GM10847 (cell line): Measurements from ENCODE around the gene UBP1.

ENCODE experiments used
- POLR2A ChIP-seq: IDR thresholded peaks from 2 replicates; pipeline ENCODE4 v1.6.1; 2011; ENCODE audit not compliant: insufficient read length; ENCODE audit errors: extremely low read depth

Gene UBP1

DNA sequence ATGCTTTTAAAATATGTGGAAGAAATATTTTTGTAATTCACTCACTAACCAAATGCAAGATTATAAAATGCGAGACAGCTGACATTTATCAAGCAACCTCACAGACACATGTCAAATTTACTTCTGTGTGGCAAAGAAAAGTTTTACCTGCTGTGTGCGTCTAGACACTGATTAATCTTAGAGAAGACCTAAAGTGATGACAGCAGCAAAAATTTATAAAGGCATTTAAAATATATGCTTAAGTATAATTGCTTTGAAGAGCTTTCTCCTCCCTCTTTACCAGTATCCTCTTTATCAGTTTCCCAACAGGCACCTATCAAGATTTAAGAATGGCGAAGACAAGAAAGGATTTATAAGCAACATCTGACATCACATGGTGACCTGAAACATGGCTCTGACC lies 37.3 kb downstream of the UBP1 start:
- TF ChIP-seq POLR2A, result no peak

GRCh38 chr3:33401781-33402180 lies 38.4 kb downstream of the UBP1 start:
- TF ChIP-seq POLR2A, result no peak

- no peak for TF ChIP-seq POLR2A
These were observed 41.8 kb downstream of the UBP1 start for GRCh38 chr3:33398410-33398809.

DNA sequence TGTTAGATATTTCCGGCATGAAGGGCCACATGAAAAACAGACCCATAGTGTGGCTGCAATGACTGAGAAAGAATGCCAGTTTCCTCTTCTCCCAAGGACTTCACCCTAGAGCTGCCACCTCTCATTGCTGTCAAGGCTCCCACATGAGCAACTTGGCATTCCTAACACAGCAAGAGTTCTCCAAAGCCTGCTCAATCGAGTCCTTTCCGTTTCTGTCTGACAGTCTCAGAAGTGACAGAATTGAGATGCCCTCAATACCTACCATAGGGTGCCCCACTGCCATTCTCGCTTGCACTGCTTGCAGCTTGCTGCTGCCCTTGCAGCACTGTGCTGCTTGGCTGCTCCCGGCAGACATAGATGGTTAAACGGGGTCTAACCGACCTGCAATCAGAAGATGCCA lies 44.3 kb downstream of the UBP1 start:
- TF ChIP-seq POLR2A, result no peak

GRCh38 chr3:33394403-33395054 lies 45.7 kb downstream of the UBP1 start:
- no peak for TF ChIP-seq POLR2A

GRCh38 chr3:33392703-33393125 lies 47.5 kb downstream of the UBP1 start:
- no peak for TF ChIP-seq POLR2A

- TF ChIP-seq POLR2A, result no peak
These were observed 48.1 kb downstream of the UBP1 start for GRCh38 chr3:33392144-33392543.

- TF ChIP-seq POLR2A, result no peak
These were observed 48.8 kb downstream of the UBP1 start for GRCh38 chr3:33391255-33391995.

- no peak for TF ChIP-seq POLR2A
These were observed 50.3 kb downstream of the UBP1 start for GRCh38 chr3:33389908-33390307.

DNA sequence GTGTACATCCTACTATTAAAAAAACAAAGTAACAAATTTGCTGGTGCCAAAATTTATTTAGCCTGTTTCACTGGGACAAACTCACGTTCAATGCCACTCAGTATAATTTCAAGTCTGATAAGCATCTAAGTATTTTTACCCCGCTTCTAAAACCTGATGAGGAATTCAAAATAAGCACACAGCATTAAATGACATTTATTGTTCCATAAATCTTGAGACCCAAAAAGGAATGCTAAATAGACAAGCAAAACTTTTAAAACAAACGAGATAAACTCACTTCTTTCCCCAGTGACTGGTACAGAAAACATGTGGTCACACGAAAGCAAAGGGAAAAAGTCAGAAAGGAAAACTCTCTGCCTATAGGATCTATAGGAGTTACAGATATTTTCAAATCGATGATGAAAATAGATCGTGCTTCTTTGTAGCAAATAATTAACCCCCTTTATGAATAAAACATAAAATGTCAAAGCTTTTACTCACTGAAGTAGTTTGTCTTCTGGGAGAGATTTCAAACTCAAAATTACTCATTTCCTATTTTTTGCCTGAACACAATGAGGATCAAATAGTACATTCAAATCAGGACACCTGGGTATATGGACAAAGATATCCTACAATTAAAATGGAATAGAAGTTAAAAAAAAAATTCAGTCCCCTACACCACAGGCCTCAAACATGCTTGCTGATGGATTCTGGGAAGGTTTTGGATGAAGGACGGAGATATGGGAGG lies 51.7 kb downstream of the UBP1 start:
- no peak for TF ChIP-seq POLR2A

DNA sequence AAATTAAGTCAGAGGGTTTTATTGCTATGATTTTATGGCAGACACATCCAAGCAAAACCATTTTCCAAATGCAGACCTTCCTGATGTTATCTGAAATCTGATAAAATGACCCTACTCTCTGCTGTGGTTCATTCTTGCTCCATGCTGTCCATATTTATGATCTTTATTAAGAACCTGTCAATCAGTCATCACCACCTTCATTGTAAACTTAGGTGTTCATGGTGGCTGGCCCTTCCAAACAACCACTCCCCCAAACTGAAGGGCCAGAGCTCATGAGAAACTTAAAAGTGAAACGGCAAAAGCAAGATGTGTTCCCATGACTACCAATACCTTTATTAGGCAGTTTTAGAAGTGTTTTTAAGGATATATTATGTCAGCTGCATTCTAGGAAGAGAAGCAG lies 53.6 kb downstream of the UBP1 start:
- no peak for TF ChIP-seq POLR2A

DNA sequence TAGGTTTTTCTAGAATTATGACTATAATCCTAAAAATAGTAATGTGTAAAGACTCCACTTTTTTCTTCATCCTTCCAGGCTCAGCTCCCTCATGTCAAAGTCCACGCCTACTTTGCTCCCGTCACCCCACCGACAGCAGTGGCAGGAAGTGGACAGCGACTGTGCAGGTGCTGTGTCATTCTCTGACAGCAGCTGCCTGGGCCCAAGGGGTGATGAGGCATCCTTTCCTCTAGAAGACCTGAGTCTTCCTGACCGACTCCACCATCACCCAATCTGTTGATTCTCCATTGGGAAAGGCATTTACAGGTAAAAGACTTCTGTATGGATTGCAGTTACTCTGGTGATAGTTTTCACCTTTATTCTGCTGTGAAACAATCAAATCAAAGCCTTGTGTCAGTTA lies 54.8 kb downstream of the UBP1 start:
- TF ChIP-seq POLR2A, result no peak

GRCh38 chr3:33383951-33384350 lies 56.3 kb downstream of the UBP1 start:
- no peak for TF ChIP-seq POLR2A

DNA sequence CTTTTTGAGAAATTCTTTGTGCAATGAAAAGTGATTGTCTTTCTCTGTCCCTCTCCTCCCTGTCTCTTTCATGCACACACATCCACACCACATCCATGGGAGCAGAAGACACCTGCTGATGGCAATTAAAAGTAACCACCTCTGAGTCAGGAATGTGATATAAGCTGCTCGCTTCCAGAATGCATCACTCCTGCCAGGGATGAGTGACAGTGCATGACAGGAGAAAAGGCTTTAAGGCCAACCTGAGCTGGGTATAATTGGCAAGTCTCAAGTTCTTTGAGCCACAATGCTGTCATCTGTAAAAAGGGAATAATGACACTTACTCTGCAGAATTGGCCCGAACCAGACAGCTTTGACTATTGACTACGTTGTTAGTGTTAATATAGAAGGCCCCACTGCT lies 59.6 kb downstream of the UBP1 start:
- no peak for TF ChIP-seq POLR2A

- TF ChIP-seq POLR2A, result no peak
These were observed 62.3 kb downstream of the UBP1 start for GRCh38 chr3:33377931-33378330.

DNA sequence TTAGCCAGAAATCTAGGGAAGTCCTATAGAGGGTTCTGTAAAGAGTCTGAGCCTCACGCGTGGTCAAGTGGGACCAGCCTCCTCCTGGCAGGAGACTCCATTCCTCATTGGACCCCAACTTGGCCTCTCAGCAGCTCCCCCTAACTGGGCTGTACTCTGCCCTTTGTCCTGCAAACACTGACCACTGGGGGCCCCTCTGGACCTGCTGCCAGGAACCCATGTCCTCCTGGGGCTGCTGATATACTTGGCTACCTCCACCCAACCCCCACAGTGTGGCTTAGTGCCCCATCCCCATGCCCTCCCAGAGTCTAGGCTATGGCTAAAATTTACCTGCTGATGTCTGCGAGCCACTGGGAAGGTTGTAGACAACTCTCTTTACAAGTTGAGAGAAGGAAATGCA lies 62.7 kb downstream of the UBP1 start:
- no peak for TF ChIP-seq POLR2A
